Endothelial cell of umbilical vein (primary cell): ENCODE data around the gene LUZP2. TPM values are rescaled to one million over a fixed set of nuclear protein-coding genes. Genes with fewer than 3 reads are reported as not detected.

ENCODE experiments used
- BruUV-seq: library from RNA; stranded (reverse); fragments of 400-500 nt; replicated peaks from 2 replicates; lab custom pipeline; 2021; lab: Mats Ljungman, UMichigan
- CTCF ChIA-PET: fragments of 300-600, 350-600 bp; sonication (Branson Sonifier 250); formaldehyde crosslinking; loops from one replicate; lab custom pipeline; 2021; ENCODE audit warnings: antibody characterized with exemption, inconsistent platforms; lab: Charles Lee
- POLR2A ChIA-PET: fragments of 300-600, 350-600 bp; sonication (Branson Sonifier 250); formaldehyde crosslinking; loops from one replicate; lab custom pipeline; 2021; ENCODE audit warnings: antibody characterized with exemption, inconsistent platforms; lab: Charles Lee
- DNase-seq: peaks from one replicate; pipeline ENCODE4 v3.0.0-alpha.2; 2011; ENCODE audit warnings: low read depth, low spot score
- FAIRE-seq: peaks from 2 replicates; lab custom pipeline; 2011; peaks lifted over from hg19 to GRCh38; lab: Jason Lieb, UNC
- H2AFZ ChIP-seq: 2 replicates; pipeline ENCODE4 v1.6.0; 2012; ENCODE audit warnings: low read depth, low read length, control low read depth, inconsistent platforms
- H3K27ac ChIP-seq: 2 replicates; pipeline ENCODE4 v1.5.1; 2011; ENCODE audit warnings: low read depth, mild to moderate bottlenecking, control low read depth, low read length, moderate library complexity; ENCODE audit not compliant: insufficient read depth
- H3K27me3 ChIP-seq, 2 experiments: 2 replicates each; pipeline versions ENCODE4 v1.6.0 to v1.6.1; 2011; ENCODE audit warnings: low read length in 2 of 2, mixed read lengths in 1 of 2; ENCODE audit not compliant: control insufficient read depth in 2 of 2, insufficient read depth in 2 of 2
- H3K36me3 ChIP-seq, 2 experiments: 2 replicates in 1 of 2; 3 replicates in 1 of 2; pipeline ENCODE4 v1.5.1; 2011; ENCODE audit warnings: low read length in 2 of 2, mild to moderate bottlenecking in 1 of 2, moderate library complexity in 1 of 2; ENCODE audit not compliant: control insufficient read depth in 2 of 2, insufficient read depth in 2 of 2; ENCODE audit errors: extremely low read depth in 1 of 2
- H3K4me1 ChIP-seq: 3 replicates; pipeline ENCODE4 v1.5.1; 2011; ENCODE audit warnings: mild to moderate bottlenecking, low read length; ENCODE audit not compliant: control insufficient read depth, insufficient read depth; ENCODE audit errors: extremely low read depth
- H3K4me2 ChIP-seq: 2 replicates; pipeline ENCODE4 v1.6.1; 2011; ENCODE audit warnings: low read length, control low read depth, mixed read lengths; ENCODE audit not compliant: insufficient read depth
- H3K4me3 ChIP-seq, 3 experiments: fragments of 200-600 bp in 1 of 3; sonication (generic), shearing (Covaris generic) in 1 of 3; replicated peaks in 1 of 3; 2 replicates each; pipeline ENCODE4 v1.5.1; 2011 to 2016; ENCODE audit warnings: control low read depth in 3 of 3, low read length in 3 of 3, mild to moderate bottlenecking in 2 of 3, inconsistent platforms in 1 of 3, low read depth in 1 of 3, moderate library complexity in 1 of 3; ENCODE audit not compliant: insufficient read depth in 1 of 3
- H3K79me2 ChIP-seq: 2 replicates; pipeline ENCODE4 v1.6.0; 2012; ENCODE audit warnings: low read length, inconsistent platforms; ENCODE audit not compliant: control insufficient read depth, insufficient read depth
- H3K9ac ChIP-seq: replicated peaks from 2 replicates; pipeline ENCODE3; 2011; ENCODE audit warnings: low read length, control low read depth; ENCODE audit not compliant: insufficient read depth; ENCODE audit errors: extremely low read depth
- H3K9me1 ChIP-seq: replicated peaks from 3 replicates; pipeline ENCODE4 v1.6.0; 2011; ENCODE audit warnings: mild to moderate bottlenecking, low read length; ENCODE audit not compliant: control insufficient read depth, insufficient read depth; ENCODE audit errors: extremely low read depth
- H3K9me3 ChIP-seq: replicated peaks from 2 replicates; pipeline ENCODE4 v1.5.1; 2012; ENCODE audit warnings: low read length, inconsistent platforms; ENCODE audit not compliant: control insufficient read depth, insufficient read depth
- H4K20me1 ChIP-seq: replicated peaks from 2 replicates; pipeline ENCODE3; 2011; ENCODE audit warnings: mild to moderate bottlenecking, low read length; ENCODE audit not compliant: control insufficient read depth, insufficient read depth; ENCODE audit errors: extremely low read depth
- EZH2 ChIP-seq: IDR thresholded peaks from 2 replicates; pipeline ENCODE4 v1.6.1; 2012; ENCODE audit warnings: borderline replicate concordance, low read depth, mild to moderate bottlenecking, moderate library complexity, low read length, inconsistent platforms; ENCODE audit not compliant: severe bottlenecking
- FOS ChIP-seq: IDR thresholded peaks from 2 replicates; pipeline ENCODE4 v1.6.1; 2011; ENCODE audit warnings: mild to moderate bottlenecking, low read length, moderate library complexity, borderline replicate concordance; ENCODE audit not compliant: insufficient read depth
- GATA2 ChIP-seq: IDR thresholded peaks from 2 replicates; pipeline ENCODE4 v1.7.0; 2011; ENCODE audit warnings: low read depth, mild to moderate bottlenecking, moderate library complexity, mixed read lengths, low read length; ENCODE audit not compliant: insufficient read length, insufficient read depth
- JUN ChIP-seq: IDR thresholded peaks from 2 replicates; pipeline ENCODE4 v1.6.1; 2011; ENCODE audit warnings: borderline replicate concordance, low read depth; ENCODE audit not compliant: insufficient read length, insufficient read depth
- MYC ChIP-seq: IDR thresholded peaks from one replicate; pipeline ENCODE4 v1.6.1; 2011; ENCODE audit warnings: mild to moderate bottlenecking, low read depth, low read length
- POLR2A ChIP-seq: IDR thresholded peaks from 2 replicates; pipeline ENCODE4 v1.6.1; 2012; ENCODE audit warnings: low read depth, mild to moderate bottlenecking, control low read depth, low read length
- POLR2AphosphoS5 ChIP-seq: IDR thresholded peaks from 2 replicates; pipeline ENCODE4 v1.6.1; 2012; ENCODE audit warnings: low read depth, mild to moderate bottlenecking, control low read depth, low read length, moderate library complexity; ENCODE audit not compliant: insufficient read depth
- dilution Hi-C: fragments of 300-500 bp; cut with MboI; formaldehyde crosslinking; loops from one replicate; pipeline ENCODE4 v1.15.0; 2019; ENCODE audit warnings: low sequenced_read_pairs; ENCODE audit not compliant: extremely low pct_ligation_motif_present
- intact Hi-C: fragments of 100-400 bp; cut with micrococcal nuclease; formaldehyde crosslinking; loops from one replicate; pipeline ENCODE4 v1.10.0; 2022
- polyA plus RNA-seq, 4 experiments: library from polyadenylated mRNA; depleted of rRNA in 3 of 4; stranded (reverse) in 3 of 4; unstranded in 1 of 4; fragments of >200 nt; gene quantifications; 2 replicates each; pipeline versions ENCODE4 v1.2.1 to v1.2.3, GENCODE V29; 2011 to 2012; ENCODE audit warnings: missing spikeins in 1 of 4
- total RNA-seq: library from RNA; stranded (reverse); gene quantifications from 2 replicates; pipeline ENCODE4 v1.2.3, GENCODE V29; 2021
- TF ChIP-seq, protein P1 (sequence below), 2 donors: IDR thresholded peaks; 1 replicate in 1 of 2; 2 replicates in 1 of 2; pipeline ENCODE4 v1.5.1; 2011; ENCODE audit warnings: low read length in 2 of 2, mild to moderate bottlenecking in 2 of 2, moderate library complexity in 2 of 2, control low read depth in 1 of 2, inconsistent platforms in 1 of 2, low read depth in 1 of 2; ENCODE audit not compliant: insufficient read depth in 1 of 2; ENCODE audit errors: extremely low read depth in 1 of 2
- TF ChIP-seq, protein P2 (sequence below): IDR thresholded peaks from 2 replicates; pipeline ENCODE4 v1.6.1; 2011; ENCODE audit not compliant: insufficient read depth, insufficient read length

LUZP2 gene
- total and polyA plus RNA-seq, 2 donors (not counting 3 experiments of a cell fraction or from before 2014, with no cell fraction given): 0.07 TPM; not detected in 1

DNA sequence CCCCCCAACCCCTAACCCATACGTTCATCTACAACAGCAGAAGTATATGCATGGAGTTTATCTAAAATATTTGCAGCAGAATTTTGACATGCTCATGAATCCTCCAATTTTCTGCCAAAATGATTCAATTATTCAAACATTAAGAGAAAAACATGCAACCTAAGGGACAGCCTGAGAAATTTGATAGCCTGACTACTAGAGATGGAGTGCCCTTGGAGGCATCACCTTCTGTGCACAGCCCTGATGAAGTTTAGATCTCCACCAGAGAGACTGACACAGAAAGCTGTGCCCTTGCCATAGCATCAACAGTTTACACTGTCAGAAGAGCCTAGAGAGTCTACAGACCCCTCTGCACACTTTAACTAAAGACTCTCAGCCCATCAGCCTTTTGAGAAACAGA is 217.7 kb downstream of the LUZP2 start:
- Histone ChIP-seq H3K4me1 (no peaks in the 10 kb centered on the region), H3K79me2 (no peaks in the 10 kb centered on the region), H3K9me1 (no peaks in the 10 kb centered on the region), H3K4me3 (no peak overlapping the region), H2AFZ (no peak overlapping the region), H3K27me3 (no peaks in the 10 kb centered on the region), H3K9me3 (no peaks in the 10 kb centered on the region), H4K20me1 (no peaks in the 10 kb centered on the region), H3K4me2 (no peak overlapping the region), H3K27ac (no peak overlapping the region), H3K36me3 (no peaks in the 10 kb centered on the region), H3K9ac (no peak overlapping the region)
- no peak for FAIRE-seq
- DNase-seq: no peak
- POLR2A ChIA-PET: no interaction called here
- BruUV-seq: no TSS peak
- no peak for TF ChIP-seq EZH2
- TF ChIP-seq, protein P1, sequence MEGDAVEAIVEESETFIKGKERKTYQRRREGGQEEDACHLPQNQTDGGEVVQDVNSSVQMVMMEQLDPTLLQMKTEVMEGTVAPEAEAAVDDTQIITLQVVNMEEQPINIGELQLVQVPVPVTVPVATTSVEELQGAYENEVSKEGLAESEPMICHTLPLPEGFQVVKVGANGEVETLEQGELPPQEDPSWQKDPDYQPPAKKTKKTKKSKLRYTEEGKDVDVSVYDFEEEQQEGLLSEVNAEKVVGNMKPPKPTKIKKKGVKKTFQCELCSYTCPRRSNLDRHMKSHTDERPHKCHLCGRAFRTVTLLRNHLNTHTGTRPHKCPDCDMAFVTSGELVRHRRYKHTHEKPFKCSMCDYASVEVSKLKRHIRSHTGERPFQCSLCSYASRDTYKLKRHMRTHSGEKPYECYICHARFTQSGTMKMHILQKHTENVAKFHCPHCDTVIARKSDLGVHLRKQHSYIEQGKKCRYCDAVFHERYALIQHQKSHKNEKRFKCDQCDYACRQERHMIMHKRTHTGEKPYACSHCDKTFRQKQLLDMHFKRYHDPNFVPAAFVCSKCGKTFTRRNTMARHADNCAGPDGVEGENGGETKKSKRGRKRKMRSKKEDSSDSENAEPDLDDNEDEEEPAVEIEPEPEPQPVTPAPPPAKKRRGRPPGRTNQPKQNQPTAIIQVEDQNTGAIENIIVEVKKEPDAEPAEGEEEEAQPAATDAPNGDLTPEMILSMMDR (IDR thresholded peaks at IDR 0.05; ENCODE audit: extremely low read depth in 1 of 2, insufficient read depth in 1 of 2, low read depth in 1 of 2, low read length in 2 of 2): no peak
- TF ChIP-seq, protein P2, sequence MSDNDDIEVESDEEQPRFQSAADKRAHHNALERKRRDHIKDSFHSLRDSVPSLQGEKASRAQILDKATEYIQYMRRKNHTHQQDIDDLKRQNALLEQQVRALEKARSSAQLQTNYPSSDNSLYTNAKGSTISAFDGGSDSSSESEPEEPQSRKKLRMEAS: no peak
- TF ChIP-seq MYC: no peak
- no peak for TF ChIP-seq POLR2AphosphoS5
- no peak for TF ChIP-seq GATA2
- TF ChIP-seq POLR2A: no peak
- no peak for TF ChIP-seq JUN
- TF ChIP-seq FOS: no peak
- intact Hi-C loops: no loop called here
- dilution Hi-C loops: no loop called here
- CTCF ChIA-PET: no interaction called here
